ES-I3 (cell line): ENCODE results near the gene ENSA.

ENCODE experiments used
- H3K36me3 ChIP-seq: 2 replicates; pipeline ENCODE4 v1.6.1; 2013; ENCODE audit warnings: mild to moderate bottlenecking, low read length, control low read depth, moderate library complexity; ENCODE audit not compliant: insufficient read depth
- H3K4me1 ChIP-seq: 2 replicates; pipeline ENCODE4 v1.6.1; 2013; ENCODE audit warnings: mild to moderate bottlenecking, control low read depth, low read length; ENCODE audit not compliant: insufficient read depth
- H3K9ac ChIP-seq: 2 replicates; pipeline ENCODE4 v1.6.1; 2013; ENCODE audit warnings: low read depth, mild to moderate bottlenecking, low read length, moderate library complexity
- H3K9me3 ChIP-seq: 2 replicates; pipeline ENCODE4 v1.6.1; 2013; ENCODE audit warnings: mild to moderate bottlenecking, low read length, moderate library complexity; ENCODE audit not compliant: control insufficient read depth, insufficient read depth

The ENSA gene

GRCh38 chr1:150572918-150573647, 56.3 kb downstream of the ENSA start:
- 0 out of 2 replicates have a peak, but pooled peaks cover 3% of the 10 kb centered on the region for H3K9me3 ChIP-seq
- H3K36me3 ChIP-seq = peaks cover 50% of the 10 kb centered on the region
- H3K4me1 ChIP-seq = peaks cover 39% of the 10 kb centered on the region
- no peak overlapping the region for H3K9ac ChIP-seq
